Keratinocyte (primary cell): ENCODE results near the gene TET2. TPM values are rescaled to one million over a fixed set of nuclear protein-coding genes. Genes with fewer than 3 reads are reported as not detected.

Experiments
- DNase-seq: peaks from one replicate; pipeline ENCODE4 v3.0.0-alpha.2; 2011; ENCODE audit warnings: low read depth, missing footprints, low spot score
- FAIRE-seq: peaks from 2 replicates; lab custom pipeline; 2011; peaks lifted over from hg19 to GRCh38; lab: Jason Lieb, UNC
- H2AFZ ChIP-seq: 2 replicates; pipeline ENCODE4 v1.6.0; 2012; ENCODE audit warnings: low read length, control low read depth, inconsistent platforms; ENCODE audit not compliant: control insufficient read depth
- H3K27ac ChIP-seq: 2 replicates; pipeline ENCODE4 v1.5.1; 2011; ENCODE audit warnings: low read length; ENCODE audit not compliant: control insufficient read depth, insufficient read depth
- H3K27me3 ChIP-seq: 3 replicates; pipeline ENCODE4 v1.6.0; 2011; ENCODE audit warnings: low read length; ENCODE audit not compliant: control insufficient read depth, insufficient read depth; ENCODE audit errors: extremely low read depth
- H3K36me3 ChIP-seq, 2 experiments: 2 replicates in 1 of 2; 3 replicates in 1 of 2; pipeline ENCODE4 v1.5.1; 2011; ENCODE audit warnings: low read length in 2 of 2, mild to moderate bottlenecking in 1 of 2; ENCODE audit not compliant: control insufficient read depth in 2 of 2, insufficient read depth in 2 of 2; ENCODE audit errors: extremely low read depth in 1 of 2
- H3K4me1 ChIP-seq: 3 replicates; pipeline ENCODE4 v1.5.1; 2011; ENCODE audit warnings: low read length; ENCODE audit not compliant: control insufficient read depth, insufficient read depth; ENCODE audit errors: extremely low read depth
- H3K4me2 ChIP-seq: 3 replicates; pipeline ENCODE4 v1.6.0; 2011; ENCODE audit warnings: low read depth, low read length; ENCODE audit not compliant: control insufficient read depth, insufficient read depth; ENCODE audit errors: extremely low read depth
- H3K4me3 ChIP-seq, 3 experiments: fragments of 200-600 bp in 1 of 3; sonication (generic) in 1 of 3; 2 replicates in 2 of 3; 3 replicates in 1 of 3; pipeline ENCODE4 v1.5.1; 2011 to 2016; ENCODE audit warnings: low read length in 3 of 3, mild to moderate bottlenecking in 3 of 3, control low read depth in 2 of 3, inconsistent platforms in 1 of 3, low read depth in 1 of 3, mixed read lengths in 1 of 3, mixed run types in 1 of 3, moderate library complexity in 1 of 3; ENCODE audit not compliant: control insufficient read depth in 2 of 3, insufficient read depth in 2 of 3; ENCODE audit errors: extremely low read depth in 1 of 3
- H3K79me2 ChIP-seq: 2 replicates; pipeline ENCODE4 v1.6.0; 2012; ENCODE audit warnings: low read length; ENCODE audit not compliant: control insufficient read depth, insufficient read depth
- H3K9ac ChIP-seq: 3 replicates; pipeline ENCODE4 v1.6.0; 2011; ENCODE audit warnings: low read length; ENCODE audit not compliant: control insufficient read depth, insufficient read depth; ENCODE audit errors: extremely low read depth
- H3K9me1 ChIP-seq: 3 replicates; pipeline ENCODE4 v1.6.0; 2011; ENCODE audit warnings: low read length; ENCODE audit not compliant: control insufficient read depth, insufficient read depth; ENCODE audit errors: extremely low read depth
- H3K9me3 ChIP-seq: 2 replicates; pipeline ENCODE4 v1.5.1; 2012; ENCODE audit warnings: low read depth, low read length; ENCODE audit not compliant: control insufficient read depth
- H4K20me1 ChIP-seq: 3 replicates; pipeline ENCODE4 v1.6.0; 2011; ENCODE audit warnings: low read length; ENCODE audit not compliant: control insufficient read depth, insufficient read depth; ENCODE audit errors: extremely low read depth
- CTCF ChIP-seq, 3 experiments: IDR thresholded peaks in 1 of 3; conservative IDR thresholded peaks in 1 of 3; optimal IDR thresholded peaks in 1 of 3; 2 replicates in 2 of 3; 3 replicates in 1 of 3; pipeline versions ENCODE3 to v1.5.1; 2011; ENCODE audit warnings: low read length in 3 of 3, mild to moderate bottlenecking in 3 of 3, moderate library complexity in 2 of 3, control low read depth in 1 of 3, inconsistent platforms in 1 of 3; ENCODE audit not compliant: insufficient read depth in 2 of 3; ENCODE audit errors: extremely low read depth in 1 of 3
- EZH2 ChIP-seq: IDR thresholded peaks from one replicate; pipeline ENCODE4 v1.6.1; 2012; ENCODE audit warnings: inconsistent platforms, mild to moderate bottlenecking, low read length, moderate library complexity
- dilution Hi-C: fragments of 300-500 bp; cut with MboI; formaldehyde crosslinking; loops from one replicate; pipeline ENCODE4 v1.7.0; 2020; ENCODE audit warnings: low sequenced_read_pairs; ENCODE audit not compliant: extremely low pct_ligation_motif_present
- polyA plus RNA-seq, 5 experiments: library from polyadenylated mRNA; depleted of rRNA in 3 of 5; stranded (reverse) in 3 of 5; stranded (forward) in 1 of 5; unstranded in 1 of 5; fragments of >200 nt; gene quantifications; 1 replicate in 1 of 5; 2 replicates in 3 of 5; 3 replicates in 1 of 5; pipeline versions ENCODE4 v1.2.1 to v1.2.3, GENCODE V29; 2011 to 2012; ENCODE audit warnings: missing spikeins in 2 of 5, low read depth in 1 of 5, low replicate concordance in 1 of 5

The TET2 gene
- polyA plus RNA-seq, 1 donor (not counting 4 experiments of a cell fraction or from before 2014, with no cell fraction given): 9.6 TPM

- no peaks in the 10 kb centered on the region for H3K4me1 ChIP-seq
- no peak overlapping the region for H3K27ac ChIP-seq
- H3K27me3 ChIP-seq: no peaks in the 10 kb centered on the region
- peaks cover 15% of the 10 kb centered on the region for H3K79me2 ChIP-seq
- H2AFZ ChIP-seq: no peak overlapping the region
- dilution Hi-C loops: no loop called here
- H3K9me3 ChIP-seq: no peaks in the 10 kb centered on the region
- TF ChIP-seq CTCF (optimal IDR thresholded peaks at IDR 0.05 in 1 of 3, IDR thresholded peaks at IDR 0.05 in 1 of 3, conservative IDR thresholded peaks at IDR 0.05 in 1 of 3; ENCODE audit: extremely low read depth in 1 of 3, insufficient read depth in 2 of 3, low read length in 3 of 3): no peak
- TF ChIP-seq EZH2: no peak
- no peaks in the 10 kb centered on the region for H3K36me3 ChIP-seq
- H3K9ac ChIP-seq: no peak overlapping the region
- H3K4me2 ChIP-seq: no peak overlapping the region
- H4K20me1 ChIP-seq: no peaks in the 10 kb centered on the region
- peak; percentile 32 for FAIRE-seq
- no peaks in the 10 kb centered on the region for H3K9me1 ChIP-seq
- H3K4me3 ChIP-seq: no peak overlapping the region
- DNase-seq: no peak
Measured at GRCh38 chr4:105225500-105225899, 78.8 kb downstream of the TET2 start.

- H3K79me2 ChIP-seq: peaks cover 13% of the 10 kb centered on the region
- no peak overlapping the region for H3K9ac ChIP-seq
- dilution Hi-C loops: no loop called here
- no peaks in the 10 kb centered on the region for H4K20me1 ChIP-seq
- no peak for TF ChIP-seq CTCF (optimal IDR thresholded peaks at IDR 0.05 in 1 of 3, IDR thresholded peaks at IDR 0.05 in 1 of 3, conservative IDR thresholded peaks at IDR 0.05 in 1 of 3; ENCODE audit: extremely low read depth in 1 of 3, insufficient read depth in 2 of 3, low read length in 3 of 3)
- no peak for TF ChIP-seq EZH2
- no peak overlapping the region for H3K27ac ChIP-seq
- no peak overlapping the region for H3K4me2 ChIP-seq
- FAIRE-seq (no peak), DNase-seq (no peak)
- no peak overlapping the region for H3K4me3 ChIP-seq
- no peak overlapping the region for H2AFZ ChIP-seq
- no peaks in the 10 kb centered on the region for H3K9me3 ChIP-seq
- H3K36me3 ChIP-seq: no peaks in the 10 kb centered on the region
- H3K9me1 ChIP-seq: no peaks in the 10 kb centered on the region
- H3K4me1 ChIP-seq: no peaks in the 10 kb centered on the region
- H3K27me3 ChIP-seq: no peaks in the 10 kb centered on the region
Measured at GRCh38 chr4:105227054-105227453, 80.4 kb downstream of the TET2 start.
